RWPE2 (cell line): Measurements from ENCODE around the gene PIH1D1.

Experiments used
- ATAC-seq: fragments of 200-7000 bp; cut with Tn5 transposase; 3 replicates; pipeline ENCODE4 v1.9.1; 2021; ENCODE audit warnings: low read depth
- DNase-seq: peaks from one replicate; pipeline ENCODE4 v3.0.0-alpha.2; 2020; ENCODE audit warnings: low spot score
- H3K27ac ChIP-seq: fragments of 450-650 bp; 2 replicates; pipeline ENCODE4 v1.5.1; 2017; ENCODE audit warnings: mild to moderate bottlenecking; ENCODE audit not compliant: poor library complexity, severe bottlenecking
- H3K27me3 ChIP-seq: fragments of 250-450 bp; sonication (Bioruptor Pico); 2 replicates; pipeline ENCODE4 v1.5.1; 2021; ENCODE audit warnings: mild to moderate bottlenecking, moderate library complexity; ENCODE audit not compliant: insufficient read depth, poor library complexity, severe bottlenecking
- H3K36me3 ChIP-seq: fragments of 250-450 bp; sonication (Bioruptor Pico); 2 replicates; pipeline ENCODE4 v1.5.1; 2020; ENCODE audit warnings: low read depth, mild to moderate bottlenecking, moderate library complexity
- H3K4me1 ChIP-seq: fragments of 250-450 bp; sonication (Bioruptor Pico); 2 replicates; pipeline ENCODE4 v1.5.1; 2021; ENCODE audit warnings: mild to moderate bottlenecking, moderate library complexity; ENCODE audit not compliant: insufficient read depth, poor library complexity, severe bottlenecking
- H3K4me3 ChIP-seq: fragments of 250-450 bp; sonication (Bioruptor Pico); 2 replicates; pipeline ENCODE4 v1.5.1; 2021; ENCODE audit warnings: mild to moderate bottlenecking, moderate library complexity; ENCODE audit not compliant: severe bottlenecking
- H3K9me3 ChIP-seq: fragments of 250-450 bp; sonication (Bioruptor Pico); 2 replicates; pipeline ENCODE4 v1.5.1; 2021; ENCODE audit warnings: mild to moderate bottlenecking, moderate library complexity; ENCODE audit not compliant: severe bottlenecking
- TF ChIP-seq, protein P1 (sequence below): fragments of 450-650 bp; IDR thresholded peaks from one replicate; pipeline ENCODE4 v1.5.1; 2017; ENCODE audit warnings: mild to moderate bottlenecking, moderate library complexity; ENCODE audit not compliant: poor library complexity, severe bottlenecking

Gene PIH1D1

DNA sequence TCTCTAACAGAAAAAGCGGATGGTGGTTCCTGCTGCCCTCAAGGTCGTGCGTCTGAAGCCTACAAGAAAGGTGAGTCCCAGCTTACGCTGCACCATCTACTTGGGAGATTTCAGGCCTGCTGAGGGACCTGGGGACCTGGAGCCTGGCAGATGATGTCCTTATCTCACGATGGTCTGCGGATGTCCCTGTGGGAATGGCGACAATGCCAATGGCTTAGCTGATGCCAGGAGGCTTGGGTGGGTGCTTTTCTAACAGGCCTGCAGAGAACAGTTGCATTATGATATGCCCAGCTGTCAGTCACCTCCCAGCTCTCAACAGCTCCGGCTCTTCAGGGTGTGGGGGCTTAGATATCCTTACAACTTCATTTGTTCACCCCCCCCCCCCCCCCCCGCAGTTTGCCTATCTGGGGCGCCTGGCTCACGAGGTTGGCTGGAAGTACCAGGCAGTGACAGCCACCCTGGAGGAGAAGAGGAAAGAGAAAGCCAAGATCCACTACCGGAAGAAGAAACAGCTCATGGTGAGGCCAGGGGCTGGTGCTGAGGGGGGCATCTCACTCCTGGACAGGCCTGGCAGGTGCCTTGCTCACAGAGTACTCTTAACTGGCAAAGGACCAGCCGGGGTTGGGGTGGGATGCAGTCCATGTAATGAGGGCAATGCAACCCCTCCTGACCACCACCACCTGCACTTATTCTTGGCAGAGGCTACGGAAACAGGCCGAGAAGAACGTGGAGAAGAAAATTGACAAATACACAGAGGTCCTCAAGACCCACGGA, 39.6 kb upstream of the PIH1D1 start:
- no peak for DNase-seq
- Histone ChIP-seq H3K4me3 (no peak overlapping the region), H3K4me1 (no peaks in the 10 kb centered on the region), H3K9me3 (no peaks in the 10 kb centered on the region), H3K27ac (peak overlapping the region; percentile 89), H3K36me3 (peaks cover 59% of the 10 kb centered on the region), H3K27me3 (no peaks in the 10 kb centered on the region)
- TF ChIP-seq, protein P1, sequence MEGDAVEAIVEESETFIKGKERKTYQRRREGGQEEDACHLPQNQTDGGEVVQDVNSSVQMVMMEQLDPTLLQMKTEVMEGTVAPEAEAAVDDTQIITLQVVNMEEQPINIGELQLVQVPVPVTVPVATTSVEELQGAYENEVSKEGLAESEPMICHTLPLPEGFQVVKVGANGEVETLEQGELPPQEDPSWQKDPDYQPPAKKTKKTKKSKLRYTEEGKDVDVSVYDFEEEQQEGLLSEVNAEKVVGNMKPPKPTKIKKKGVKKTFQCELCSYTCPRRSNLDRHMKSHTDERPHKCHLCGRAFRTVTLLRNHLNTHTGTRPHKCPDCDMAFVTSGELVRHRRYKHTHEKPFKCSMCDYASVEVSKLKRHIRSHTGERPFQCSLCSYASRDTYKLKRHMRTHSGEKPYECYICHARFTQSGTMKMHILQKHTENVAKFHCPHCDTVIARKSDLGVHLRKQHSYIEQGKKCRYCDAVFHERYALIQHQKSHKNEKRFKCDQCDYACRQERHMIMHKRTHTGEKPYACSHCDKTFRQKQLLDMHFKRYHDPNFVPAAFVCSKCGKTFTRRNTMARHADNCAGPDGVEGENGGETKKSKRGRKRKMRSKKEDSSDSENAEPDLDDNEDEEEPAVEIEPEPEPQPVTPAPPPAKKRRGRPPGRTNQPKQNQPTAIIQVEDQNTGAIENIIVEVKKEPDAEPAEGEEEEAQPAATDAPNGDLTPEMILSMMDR = no peak
- ATAC-seq = no peak

DNA sequence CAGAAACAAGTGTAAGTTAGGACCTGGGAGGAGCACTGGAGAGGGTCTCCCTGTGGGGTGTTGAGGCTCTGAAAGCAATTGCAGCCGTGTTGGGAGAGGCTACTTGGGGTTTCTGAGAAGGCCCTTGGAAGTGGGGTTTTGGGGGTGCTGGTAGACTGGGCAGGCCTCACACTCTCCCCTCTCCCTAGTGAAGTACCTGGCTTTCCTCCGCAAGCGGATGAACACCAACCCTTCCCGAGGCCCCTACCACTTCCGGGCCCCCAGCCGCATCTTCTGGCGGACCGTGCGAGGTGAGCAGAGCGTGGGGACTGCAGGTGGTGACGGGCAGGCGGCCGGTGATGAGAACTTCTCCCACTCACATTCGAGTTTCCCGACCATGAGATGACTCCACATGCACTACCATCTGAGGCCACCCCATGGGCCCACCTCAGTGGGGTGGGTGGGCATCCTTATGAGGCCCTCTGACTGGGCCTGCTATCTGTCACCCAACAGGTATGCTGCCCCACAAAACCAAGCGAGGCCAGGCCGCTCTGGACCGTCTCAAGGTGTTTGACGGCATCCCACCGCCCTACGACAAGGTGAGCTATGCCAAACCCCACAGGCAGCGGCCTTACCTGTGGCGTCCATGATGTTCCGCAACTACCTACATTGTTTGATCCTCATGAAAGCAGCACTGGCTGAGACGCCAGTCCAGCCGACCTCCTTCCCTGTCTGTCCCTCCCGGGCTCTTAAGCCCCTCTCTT, 38.8 kb upstream of the PIH1D1 start:
- H3K27me3 ChIP-seq = no peaks in the 10 kb centered on the region
- no peak overlapping the region for H3K4me3 ChIP-seq
- ATAC-seq (no peak), DNase-seq (no peak)
- TF ChIP-seq, protein P1 = no peak
- H3K27ac ChIP-seq = peak overlapping the region; percentile 89
- H3K36me3 ChIP-seq = peaks cover 59% of the 10 kb centered on the region
- H3K9me3 ChIP-seq = no peaks in the 10 kb centered on the region
- no peaks in the 10 kb centered on the region for H3K4me1 ChIP-seq

DNA sequence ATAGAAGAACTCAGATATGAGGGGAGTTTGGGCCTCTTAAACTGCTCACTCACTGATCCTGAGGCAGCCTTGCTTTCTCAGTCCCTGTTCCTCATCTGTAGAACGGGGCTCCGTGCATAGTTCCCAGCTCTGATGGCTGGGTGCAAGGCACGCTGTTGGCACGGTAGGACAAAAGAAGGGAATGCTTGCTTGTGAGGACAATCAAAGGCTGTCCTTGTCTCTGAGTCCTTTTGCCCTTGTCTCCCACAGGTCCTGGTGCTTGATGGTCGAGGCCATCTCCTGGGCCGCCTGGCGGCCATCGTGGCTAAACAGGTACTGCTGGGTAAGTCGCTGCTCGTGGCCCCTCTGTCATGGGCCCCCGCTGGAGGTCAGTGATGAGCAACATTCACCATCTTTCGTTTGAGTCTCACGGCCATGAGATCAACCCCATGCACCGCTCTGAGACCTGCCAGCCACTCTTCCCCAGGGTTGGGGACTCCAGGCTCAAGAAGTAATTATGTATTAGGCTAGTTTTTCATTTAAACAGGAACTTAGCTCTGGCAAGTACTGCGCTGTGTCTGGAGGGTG, 38.1 kb upstream of the PIH1D1 start:
- ATAC-seq (no peak), DNase-seq (no peak)
- TF ChIP-seq, protein P1 = peak; percentile 41
- peak overlapping the region; percentile 89 for H3K27ac ChIP-seq
- no peaks in the 10 kb centered on the region for H3K9me3 ChIP-seq
- peak overlapping the region; percentile 77 for H3K4me3 ChIP-seq
- no peaks in the 10 kb centered on the region for H3K4me1 ChIP-seq
- peaks cover 59% of the 10 kb centered on the region for H3K36me3 ChIP-seq
- H3K27me3 ChIP-seq = no peaks in the 10 kb centered on the region

DNA sequence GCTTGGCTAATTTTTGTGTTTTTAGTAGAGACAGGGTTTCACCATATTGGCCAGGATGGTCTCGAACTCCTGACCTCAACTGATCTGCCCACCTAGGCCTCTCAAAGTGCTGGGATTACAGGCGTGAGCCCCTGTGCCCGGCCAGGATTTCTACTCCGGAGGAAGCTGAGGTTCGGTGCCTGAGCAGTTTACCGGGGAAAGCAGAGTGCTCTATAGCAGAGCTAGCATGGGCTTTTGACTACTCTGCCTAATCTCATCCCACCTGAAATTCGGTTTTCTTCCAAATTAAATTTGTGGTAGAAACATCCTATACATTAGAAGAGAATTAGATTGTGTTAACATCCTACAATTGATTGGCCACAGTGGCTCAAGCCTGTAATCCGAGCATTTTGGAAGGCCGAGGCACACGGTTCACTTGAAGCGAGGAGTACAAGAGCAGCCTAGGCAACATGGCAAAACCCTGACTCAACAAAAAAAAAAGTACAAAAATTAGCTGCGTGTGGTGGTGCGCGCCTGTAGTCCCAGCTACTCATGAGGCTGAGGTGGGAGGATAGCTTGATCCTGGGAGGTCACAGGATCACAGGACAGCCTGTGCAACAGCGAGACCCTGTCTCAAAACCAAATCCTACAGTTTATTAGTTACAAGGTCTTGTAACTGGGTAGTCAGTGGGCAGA, 37.4 kb upstream of the PIH1D1 start:
- no peaks in the 10 kb centered on the region for H3K4me1 ChIP-seq
- TF ChIP-seq, protein P1 = no peak
- H3K9me3 ChIP-seq = no peaks in the 10 kb centered on the region
- DNase-seq = no peak
- ATAC-seq = no peak
- H3K4me3 ChIP-seq = peak overlapping the region; percentile 77
- H3K36me3 ChIP-seq = peaks cover 59% of the 10 kb centered on the region
- H3K27me3 ChIP-seq = no peaks in the 10 kb centered on the region
- H3K27ac ChIP-seq = peak overlapping the region; percentile 89
